ENCODE results near the gene NGEF.

DNA sequence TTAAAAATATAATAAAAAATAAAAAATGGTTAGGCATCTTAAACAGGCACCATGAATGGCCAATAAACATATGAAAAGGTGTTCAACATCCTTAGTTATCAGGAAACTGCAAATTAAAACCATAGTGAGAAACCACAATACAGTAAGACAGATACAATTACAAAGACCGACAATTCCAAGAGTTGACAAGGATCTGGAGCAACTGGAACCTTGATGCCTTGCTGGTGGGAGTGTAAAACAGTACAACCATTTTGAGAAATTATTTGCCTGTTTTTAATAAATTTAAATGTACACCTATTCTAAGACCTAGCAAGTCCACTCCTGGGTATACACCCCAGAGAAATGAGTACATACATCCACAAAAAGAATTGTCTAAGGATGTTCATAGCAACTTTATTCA, 49.1 kb downstream of the NGEF start:
- TF ChIP-seq CTCF (IDR thresholded peaks at IDR 0.05) (no peak), POLR2A (IDR thresholded peaks at IDR 0.05) (no peak)

Measured in uterus (tissue), 2 donors.